Measurements from ENCODE around the gene CYB5B. TPM values are rescaled to one million over a fixed set of nuclear protein-coding genes. Genes with fewer than 3 reads are reported as not detected.
"Not testable (repeated sequence)": the region's sequence is repeated elsewhere in the genome, so short reads cannot be mapped to it uniquely, and the experiment has no call there.

The CYB5B gene
- total and polyA plus RNA-seq, 8 donors: 101 to 119 (median 107) TPM

GRCh38 chr16:69417520-69418199 is 6.8 kb upstream of the CYB5B start:
- peaks cover 0 to 15% of the 10 kb centered on the region in 2 donors for H3K4me1 ChIP-seq
- H3K36me3 ChIP-seq: no peaks in the 10 kb centered on the region
- DNase-seq: no peak
- H3K4me3 ChIP-seq: no peak overlapping the region
- peak overlapping the region in 1 of 2 donors; percentile 71 for H3K27ac ChIP-seq
- TF ChIP-seq, protein P1, sequence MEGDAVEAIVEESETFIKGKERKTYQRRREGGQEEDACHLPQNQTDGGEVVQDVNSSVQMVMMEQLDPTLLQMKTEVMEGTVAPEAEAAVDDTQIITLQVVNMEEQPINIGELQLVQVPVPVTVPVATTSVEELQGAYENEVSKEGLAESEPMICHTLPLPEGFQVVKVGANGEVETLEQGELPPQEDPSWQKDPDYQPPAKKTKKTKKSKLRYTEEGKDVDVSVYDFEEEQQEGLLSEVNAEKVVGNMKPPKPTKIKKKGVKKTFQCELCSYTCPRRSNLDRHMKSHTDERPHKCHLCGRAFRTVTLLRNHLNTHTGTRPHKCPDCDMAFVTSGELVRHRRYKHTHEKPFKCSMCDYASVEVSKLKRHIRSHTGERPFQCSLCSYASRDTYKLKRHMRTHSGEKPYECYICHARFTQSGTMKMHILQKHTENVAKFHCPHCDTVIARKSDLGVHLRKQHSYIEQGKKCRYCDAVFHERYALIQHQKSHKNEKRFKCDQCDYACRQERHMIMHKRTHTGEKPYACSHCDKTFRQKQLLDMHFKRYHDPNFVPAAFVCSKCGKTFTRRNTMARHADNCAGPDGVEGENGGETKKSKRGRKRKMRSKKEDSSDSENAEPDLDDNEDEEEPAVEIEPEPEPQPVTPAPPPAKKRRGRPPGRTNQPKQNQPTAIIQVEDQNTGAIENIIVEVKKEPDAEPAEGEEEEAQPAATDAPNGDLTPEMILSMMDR (IDR thresholded peaks at IDR 0.05): no peak
- ATAC-seq: peak; percentile 50
- intact Hi-C loops (cut with DNase I): no loop called here
- no peaks in the 10 kb centered on the region for H3K9me3 ChIP-seq
- H3K27me3 ChIP-seq: no peaks in the 10 kb centered on the region

- Histone ChIP-seq H3K4me3 (no peak overlapping the region), H3K27me3 (no peaks in the 10 kb centered on the region), H3K36me3 (no peaks in the 10 kb centered on the region), H3K9me3 (no peaks in the 10 kb centered on the region), H3K27ac (no peak overlapping the region), H3K4me1 (peaks cover 0 to 20% of the 10 kb centered on the region in 2 donors)
- TF ChIP-seq, protein P1 (IDR thresholded peaks at IDR 0.05): no peak
- ATAC-seq (no peak), DNase-seq (no peak)
- intact Hi-C loops (cut with DNase I): no loop called here
Measured at GRCh38 chr16:69419956-69420355, 4.5 kb upstream of the CYB5B start.

DNA sequence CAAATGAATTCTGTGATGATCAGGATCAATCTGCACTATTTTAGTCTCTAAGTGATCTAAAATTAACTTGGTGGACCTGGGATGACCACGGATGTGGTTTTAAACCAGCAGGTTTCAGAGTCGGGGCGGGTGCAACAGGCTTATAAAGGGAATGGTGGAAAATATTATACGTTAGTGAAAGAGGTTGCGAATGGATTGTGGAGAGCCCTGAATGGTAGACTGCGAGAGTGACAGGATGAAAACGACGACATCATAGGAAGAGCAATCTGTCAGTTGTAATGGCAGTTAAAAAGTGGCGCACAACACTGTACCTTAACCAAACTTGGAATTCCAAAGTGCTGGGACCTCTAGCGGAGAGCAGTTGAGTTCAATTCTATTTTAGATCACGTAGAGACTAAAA is 1.2 kb upstream of the CYB5B start:
- intact Hi-C loops (cut with DNase I): no loop called here
- H3K4me1 ChIP-seq: peaks cover 0 to 27% of the 10 kb centered on the region in 2 donors
- TF ChIP-seq, protein P1 (IDR thresholded peaks at IDR 0.05): no peak
- peak overlapping the region in 1 of 2 donors; percentile 75 for H3K4me3 ChIP-seq
- ATAC-seq (no peak), DNase-seq (no peak)
- H3K27ac ChIP-seq: no peak overlapping the region
- H3K27me3 ChIP-seq: no peaks in the 10 kb centered on the region
- peaks cover 0 to 16% of the 10 kb centered on the region in 2 donors for H3K36me3 ChIP-seq
- H3K9me3 ChIP-seq: no peaks in the 10 kb centered on the region

DNA sequence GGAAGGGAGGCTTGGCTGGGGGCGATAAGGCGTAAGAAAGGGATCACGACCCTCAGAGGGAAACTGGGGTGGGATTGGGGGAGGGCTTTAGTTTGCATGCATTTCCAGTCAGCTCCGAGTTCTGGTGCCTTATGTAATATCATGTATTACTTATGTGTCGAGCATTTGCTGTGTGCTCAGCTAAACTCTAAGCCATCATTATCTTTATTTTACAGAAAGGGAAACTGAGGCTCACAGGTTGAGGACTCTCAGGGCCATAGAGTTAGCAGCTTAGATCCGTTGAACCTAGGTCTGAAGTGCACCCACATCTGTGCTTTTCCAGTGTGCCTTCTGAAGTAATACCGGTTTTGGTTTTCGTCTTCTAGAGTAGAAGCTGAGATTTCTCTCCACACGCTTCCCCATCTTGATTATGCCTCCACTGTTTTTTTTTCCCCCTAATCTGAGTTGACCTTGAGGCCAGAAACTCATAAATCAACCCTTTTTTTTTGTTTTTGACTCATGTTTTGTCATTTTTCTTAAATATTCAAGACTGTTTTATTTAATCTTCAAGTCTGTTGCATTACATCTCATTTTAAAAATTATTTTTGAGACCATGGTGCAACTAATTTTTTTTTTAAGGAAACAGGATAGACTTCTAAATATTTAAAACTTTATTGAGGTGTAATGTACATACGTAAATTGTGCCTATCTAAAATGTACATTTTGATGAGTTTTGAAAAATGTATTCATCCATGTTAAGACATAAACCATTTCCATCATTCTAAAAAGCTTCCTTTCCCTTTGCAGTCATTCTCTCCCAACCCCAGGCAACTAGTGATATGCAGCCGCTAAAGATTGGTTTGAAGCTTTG is 741 bp downstream of the CYB5B start:
- H3K4me1 ChIP-seq: peaks cover 0 to 24% of the 10 kb centered on the region in 2 donors
- H3K27ac ChIP-seq: peak overlapping the region; percentile 70 to 85
- peaks cover 0 to 11% of the 10 kb centered on the region in 2 donors for H3K9me3 ChIP-seq
- ATAC-seq (peak; percentile 20), DNase-seq (no peak)
- H3K4me3 ChIP-seq: peak overlapping the region; percentile 71 to 75
- intact Hi-C loops (cut with DNase I): no loop called here
- no peaks in the 10 kb centered on the region for H3K27me3 ChIP-seq
- peaks cover 0 to 36% of the 10 kb centered on the region in 2 donors for H3K36me3 ChIP-seq
- TF ChIP-seq, protein P1 (IDR thresholded peaks at IDR 0.05): no peak

GRCh38 chr16:69428652-69429051 is 4.2 kb downstream of the CYB5B start:
- Histone ChIP-seq H3K4me1 (peaks cover 0 to 26% of the 10 kb centered on the region in 2 donors), H3K9me3 (peaks cover 0 to 11% of the 10 kb centered on the region in 2 donors), H3K27ac (no peak overlapping the region), H3K27me3 (no peaks in the 10 kb centered on the region), H3K4me3 (no peak overlapping the region), H3K36me3 (peaks cover 0 to 70% of the 10 kb centered on the region in 2 donors)
- DNase-seq: no peak
- TF ChIP-seq, protein P1 (IDR thresholded peaks at IDR 0.05): no peak
- intact Hi-C loops (cut with DNase I): no loop called here
- ATAC-seq: no peak

GRCh38 chr16:69429058-69429640 is 4.7 kb downstream of the CYB5B start:
- ATAC-seq; intact Hi-C loops (cut with DNase I): not testable (repeated sequence)
- peaks cover 0 to 74% of the 10 kb centered on the region in 2 donors for H3K36me3 ChIP-seq

More at GRCh38 chr16:69429058-69429640, 4.7 kb downstream of the CYB5B start:
- peaks cover 0 to 11% of the 10 kb centered on the region in 2 donors for H3K9me3 ChIP-seq
- not testable (repeated sequence) for DNase-seq, H3K27me3 ChIP-seq, H3K27ac ChIP-seq, H3K4me3 ChIP-seq
- peaks cover 0 to 25% of the 10 kb centered on the region in 2 donors for H3K4me1 ChIP-seq
